HuH-7.5 (cell line): ENCODE data around the gene ODF2L.
"Not testable (repeated sequence)": the region's sequence is repeated elsewhere in the genome, so short reads cannot be mapped to it uniquely, and the experiment has no call there.

Experiments
- DNase-seq: peaks from one replicate; pipeline ENCODE4 v3.0.0; 2011; ENCODE audit warnings: low spot score

ODF2L gene

GRCh38 chr1:86382878-86383277, 13.2 kb downstream of the ODF2L start:
- DNase-seq = no peak

GRCh38 chr1:86381223-86381622, 14.9 kb downstream of the ODF2L start:
- no peak for DNase-seq

- no peak for DNase-seq
Observed at GRCh38 chr1:86380257-86380861, 15.8 kb downstream of the ODF2L start.

GRCh38 chr1:86378813-86379212, 17.3 kb downstream of the ODF2L start:
- no peak for DNase-seq

- DNase-seq = no peak
Observed at GRCh38 chr1:86377341-86377740, 18.8 kb downstream of the ODF2L start.

- DNase-seq = no peak
Observed at GRCh38 chr1:86375688-86376087, 20.4 kb downstream of the ODF2L start.

GRCh38 chr1:86370601-86371022, 25.5 kb downstream of the ODF2L start:
- no peak for DNase-seq

- no peak for DNase-seq
Observed at GRCh38 chr1:86365896-86366295, 30.2 kb downstream of the ODF2L start.

- no peak for DNase-seq
Observed at GRCh38 chr1:86362807-86363206, 33.3 kb downstream of the ODF2L start.

- DNase-seq = no peak
Observed at GRCh38 chr1:86357796-86358195, 38.3 kb downstream of the ODF2L start.

GRCh38 chr1:86356247-86356646, 39.9 kb downstream of the ODF2L start:
- no peak for DNase-seq

GRCh38 chr1:86352086-86352485, 44.0 kb downstream of the ODF2L start:
- no peak for DNase-seq

GRCh38 chr1:86350230-86350629, 45.9 kb downstream of the ODF2L start:
- not testable (repeated sequence) for DNase-seq

GRCh38 chr1:86346388-86346787, 49.7 kb downstream of the ODF2L start:
- DNase-seq = no peak

GRCh38 chr1:86345042-86345441, 51.1 kb downstream of the ODF2L start:
- no peak for DNase-seq

GRCh38 chr1:86339906-86340305, 56.2 kb downstream of the ODF2L start:
- no peak for DNase-seq

GRCh38 chr1:86339014-86339812, 56.9 kb downstream of the ODF2L start:
- DNase-seq = no peak

- no peak for DNase-seq
Observed at GRCh38 chr1:86335916-86336315, 60.2 kb downstream of the ODF2L start.

- DNase-seq = no peak
Observed at GRCh38 chr1:86325264-86325663, 70.9 kb downstream of the ODF2L start.

GRCh38 chr1:86324130-86324822, 71.8 kb downstream of the ODF2L start:
- DNase-seq = no peak

- DNase-seq = no peak
Observed at GRCh38 chr1:86322241-86322640, 73.9 kb downstream of the ODF2L start.

- DNase-seq = no peak
Observed at GRCh38 chr1:86318436-86318835, 77.7 kb downstream of the ODF2L start.

GRCh38 chr1:86317926-86318325, 78.2 kb downstream of the ODF2L start:
- DNase-seq = no peak
